Measurements from ENCODE around the gene OR6K2. TPM values are rescaled to one million over a fixed set of nuclear protein-coding genes. Genes with fewer than 3 reads are reported as not detected.

The OR6K2 gene
- total and polyA plus RNA-seq, 2 of the 4 experiments (the other 2 are of a cell fraction), result not detected

- BruUV-seq (replicated peaks), result no TSS peak
- no peak overlapping the region for H3K4me3 ChIP-seq (ENCODE audit: insufficient read depth, low read depth, low read length)
- intact Hi-C loops (cut with micrococcal nuclease) (no loop called here), in situ Hi-C loops (cut with MboI; ENCODE audit: low sequenced_read_pairs) (no loop called here), dilution Hi-C loops (cut with HindIII; ENCODE audit: low sequenced_read_pairs, unreplicated experiment) (no loop called here)
- no peaks in the 10 kb centered on the region for H3K27me3 ChIP-seq (ENCODE audit: control insufficient read depth, insufficient read depth, low read length)
- no peak overlapping the region for H3K4me2 ChIP-seq (ENCODE audit: low read depth, low read length)
- H3K9me3 ChIP-seq (ENCODE audit: control insufficient read depth, insufficient read depth, low read length), result no peaks in the 10 kb centered on the region
- no peak overlapping the region for H3K27ac ChIP-seq (ENCODE audit: insufficient read depth, low read length)
- no peaks in the 10 kb centered on the region for H3K4me1 ChIP-seq (ENCODE audit: control insufficient read depth, insufficient read depth, low read length)
- no peaks in the 10 kb centered on the region for H3K79me1 ChIP-seq (ENCODE audit: low read depth in 1 of 2, low read length in 2 of 2)
- no peak overlapping the region for H3K4ac ChIP-seq (ENCODE audit: low read depth, low read length)
- H3K14ac ChIP-seq (replicated peaks; ENCODE audit: low read depth, low read length), result no peak overlapping the region
- H4K20me1 ChIP-seq (ENCODE audit: insufficient read depth, low read length), result no peaks in the 10 kb centered on the region
- no peak for TF ChIP-seq NFE2L2 (IDR thresholded peaks at IDR 0.05; ENCODE audit: low read depth, low read length)
- TF ChIP-seq SMC3 (IDR thresholded peaks at IDR 0.05; ENCODE audit: low read depth, low read length), result no peak
- no peak for TF ChIP-seq MXI1 (IDR thresholded peaks at IDR 0.05; ENCODE audit: borderline replicate concordance, low read depth, low read length)
- no peak overlapping the region for H2BK5ac ChIP-seq (ENCODE audit: low read depth, low read length, poor library complexity, severe bottlenecking)
- H3K23ac ChIP-seq (ENCODE audit: low read depth, low read length), result no peak overlapping the region
- H3K9ac ChIP-seq (ENCODE audit: low read depth, low read length), result no peak overlapping the region
- CTCF ChIA-PET, result no interaction called here
- no peak overlapping the region for H2AFZ ChIP-seq (replicated peaks; ENCODE audit: low read length, poor library complexity)
- WGBS, 2 experiments (ENCODE audit: extremely low coverage in 2 of 2, insufficient read length in 1 of 2), result no CpG with 5 or more reads among the region's 2 CpGs
- no peaks in the 10 kb centered on the region for H3K9me1 ChIP-seq (ENCODE audit: insufficient read depth, low read length)
- DNase-seq, result no peak
- no peaks in the 10 kb centered on the region for H3K36me3 ChIP-seq (ENCODE audit: control insufficient read depth, insufficient read depth, low read length)
- no peak overlapping the region for H4K8ac ChIP-seq (ENCODE audit: low read depth in 2 of 2, low read length in 2 of 2)
- H2AK9ac ChIP-seq (replicated peaks; ENCODE audit: low read depth, low read length, poor library complexity), result no peak overlapping the region
- H2BK15ac ChIP-seq (ENCODE audit: low read depth, low read length), result no peak overlapping the region
- POLR2A ChIA-PET (ENCODE audit: unreplicated experiment), result no interaction called here
- ATAC-seq (ENCODE audit: low read depth), result no peak
- H3K56ac ChIP-seq (ENCODE audit: extremely low read depth, insufficient read depth, low read length), result no peak overlapping the region
- no peak overlapping the region for H3K18ac ChIP-seq (ENCODE audit: low read depth, low read length)
- no peak overlapping the region for H2BK20ac ChIP-seq (ENCODE audit: low read depth, low read length)
- no peak overlapping the region for H4K5ac ChIP-seq (ENCODE audit: low read depth, low read length)
- H4K91ac ChIP-seq (ENCODE audit: insufficient read depth, low read depth, low read length), result no peak overlapping the region
- no peak overlapping the region for H2AK5ac ChIP-seq (ENCODE audit: low read depth, low read length)
- no peak overlapping the region for H2BK120ac ChIP-seq (ENCODE audit: low read depth, low read length)
These were observed 32.1 kb upstream of the OR6K2 start for GRCh38 chr1:158732524-158732923.

All from IMR-90 (cell line).